ENCODE results near the gene ARHGAP21. TPM values are rescaled to one million over a fixed set of nuclear protein-coding genes. Genes with fewer than 3 reads are reported as not detected.

ARHGAP21 gene
- total and polyA plus RNA-seq, 9 of the 15 experiments (the other 6 are each of a cell fraction or from before 2014, with no cell fraction given), result 13.6 to 145 (median 60.8) TPM

- FAIRE-seq (no peak), DNase-seq (ENCODE audit: extremely low read depth in 1 of 4, low spot score in 3 of 4) (no peak), ATAC-seq (no peak)
- Histone ChIP-seq H3K4me3 (no peak overlapping the region), H3K27ac (ENCODE audit: extremely low read depth, low read depth, low read length) (no peak overlapping the region), H3K9me3 (replicated peaks; ENCODE audit: control insufficient read depth, insufficient read depth, low read depth, low read length) (no peaks in the 10 kb centered on the region), H2AFZ (ENCODE audit: low read depth, low read length) (no peak overlapping the region), H4K20me1 (replicated peaks; ENCODE audit: control insufficient read depth, insufficient read depth, low read length) (no peaks in the 10 kb centered on the region), H3K9ac (ENCODE audit: insufficient read depth in 1 of 2, low read depth in 2 of 2, low read length in 2 of 2) (no peak overlapping the region), H3K4me2 (ENCODE audit: insufficient read depth, low read length) (no peak overlapping the region), H3K79me2 (ENCODE audit: control insufficient read depth, insufficient read depth, low read length) (no peaks in the 10 kb centered on the region), H3K36me3 (ENCODE audit: control insufficient read depth, insufficient read depth, low read length) (peaks cover 97% of the 10 kb centered on the region), H3K4me1 (replicated peaks in 1 of 2; ENCODE audit: control insufficient read depth in 2 of 2, insufficient read depth in 2 of 2, low read length in 2 of 2) (no peaks in the 10 kb centered on the region), H3K9me1 (ENCODE audit: control insufficient read depth, insufficient read depth, low read length) (no peaks in the 10 kb centered on the region), H3K27me3 (ENCODE audit: control insufficient read depth in 2 of 2, insufficient read depth in 2 of 2, low read length in 2 of 2) (no peaks in the 10 kb centered on the region)
- in situ Hi-C loops (cut with MboI), result no loop called here
- POLR2A ChIA-PET, result no interaction called here
- intact Hi-C loops (cut with micrococcal nuclease), result no loop called here
- TF ChIP-seq ESRRA (IDR thresholded peaks at IDR 0.05; ENCODE audit: borderline replicate concordance, low read depth) (no peak), GTF2F1 (IDR thresholded peaks at IDR 0.05; ENCODE audit: low read depth, low read length) (no peak), TSHZ1 (CRISPR knock-in tag; IDR thresholded peaks at IDR 0.05) (no peak), ZNF75A (CRISPR knock-in tag; IDR thresholded peaks at IDR 0.05) (no peak), RFX1 (IDR thresholded peaks at IDR 0.05) (no peak), RREB1 (CRISPR knock-in tag; IDR thresholded peaks at IDR 0.05) (no peak), ZNF384 (IDR thresholded peaks at IDR 0.05; ENCODE audit: low read depth, low read length) (no peak), MCM5 (IDR thresholded peaks at IDR 0.05; ENCODE audit: low read depth) (no peak), ETV1 (tag; conservative IDR thresholded peaks at IDR 0.05; ENCODE audit: low read depth) (no peak), SNAPC5 (CRISPR knock-in tag; IDR thresholded peaks at IDR 0.05) (no peak)
- CTCF ChIA-PET (ENCODE audit: low intra/inter-chr PET ratio), result no interaction called here
- BruUV-seq (replicated peaks), result no TSS peak
Observed at GRCh38 chr10:24590697-24591457, 132.8 kb downstream of the ARHGAP21 start.
